ENCODE data around the gene ETFA. TPM values are rescaled to one million over a fixed set of nuclear protein-coding genes. Genes with fewer than 3 reads are reported as not detected.

The ETFA gene
- total and polyA plus RNA-seq, 11 donors, result 210 to 536 (median 309) TPM

DNA sequence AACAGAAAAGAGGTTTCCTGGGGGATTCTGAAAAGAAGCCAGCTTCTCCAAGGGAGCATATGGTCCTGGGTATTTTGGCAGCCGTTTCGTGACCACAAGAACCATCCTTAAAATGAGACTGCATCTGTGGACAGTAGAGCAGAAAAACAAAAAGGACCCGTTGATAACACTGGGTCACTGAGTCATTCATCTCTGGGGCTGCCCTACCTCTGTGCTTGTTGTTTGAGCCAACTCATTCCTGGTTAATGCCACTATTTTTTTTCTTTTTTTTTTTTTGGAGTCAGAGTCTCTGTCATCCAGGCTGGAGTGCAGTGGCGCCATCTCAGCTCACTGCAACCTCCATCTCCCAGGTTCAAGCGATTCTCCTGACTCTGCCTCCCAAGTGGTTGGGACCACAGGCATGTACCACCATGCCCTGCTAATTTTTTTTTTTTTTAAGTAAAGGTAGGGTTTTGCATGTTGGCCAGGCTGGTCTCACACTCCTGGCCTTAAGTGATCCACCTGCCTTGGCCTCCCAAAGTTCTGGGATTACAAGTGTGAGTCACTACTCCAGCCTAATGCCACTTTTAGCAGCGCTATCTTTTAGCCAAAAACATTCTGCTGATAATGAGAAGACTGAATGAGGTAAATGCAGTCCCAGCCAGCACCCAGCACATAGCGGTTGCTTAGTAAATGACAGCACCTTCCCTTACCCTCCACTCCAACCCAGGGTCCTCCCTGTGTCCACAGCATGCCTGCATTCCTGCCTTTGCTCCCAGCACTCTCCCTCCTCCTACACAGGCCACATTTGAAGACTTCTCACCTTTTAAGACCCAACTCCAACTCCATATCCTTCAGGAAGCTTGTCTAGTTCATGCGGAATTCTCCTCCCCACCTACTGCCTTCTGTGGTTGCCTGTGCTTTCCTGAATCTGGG is 16.2 kb upstream of the ETFA start:
- Histone ChIP-seq H3K36me3 (no peaks in the 10 kb centered on the region), H3K4me1 (peaks cover 0 to 6% (median 2%) of the 10 kb centered on the region in 12 donors), H3K4me3 (no peak overlapping the region), H3K27me3 (peaks cover 0 to 39% (median 0%) of the 10 kb centered on the region in 9 donors), H3K9me3 (no peaks in the 10 kb centered on the region), H3K27ac (peak overlapping the region in 4 of 12 donors; percentile 26 to 65 (median 34))
- DNase-seq (peak in 3 of 5 donors; percentile 33 to 72 (median 44)), ATAC-seq (peak; percentile 83 to 93 (median 88))
- 69 to 79% (median 75%) methylated on average over 8 of the region's 8 CpGs for WGBS, 4 donors
- intact Hi-C loops (cut with DNase I), result loop anchor here in 3 of 10 donors (5.0 kb wide), 2 partner anchors 90 to 135 kb away; no protein-coding TSS in a partner anchor
- TF ChIP-seq, protein P1, sequence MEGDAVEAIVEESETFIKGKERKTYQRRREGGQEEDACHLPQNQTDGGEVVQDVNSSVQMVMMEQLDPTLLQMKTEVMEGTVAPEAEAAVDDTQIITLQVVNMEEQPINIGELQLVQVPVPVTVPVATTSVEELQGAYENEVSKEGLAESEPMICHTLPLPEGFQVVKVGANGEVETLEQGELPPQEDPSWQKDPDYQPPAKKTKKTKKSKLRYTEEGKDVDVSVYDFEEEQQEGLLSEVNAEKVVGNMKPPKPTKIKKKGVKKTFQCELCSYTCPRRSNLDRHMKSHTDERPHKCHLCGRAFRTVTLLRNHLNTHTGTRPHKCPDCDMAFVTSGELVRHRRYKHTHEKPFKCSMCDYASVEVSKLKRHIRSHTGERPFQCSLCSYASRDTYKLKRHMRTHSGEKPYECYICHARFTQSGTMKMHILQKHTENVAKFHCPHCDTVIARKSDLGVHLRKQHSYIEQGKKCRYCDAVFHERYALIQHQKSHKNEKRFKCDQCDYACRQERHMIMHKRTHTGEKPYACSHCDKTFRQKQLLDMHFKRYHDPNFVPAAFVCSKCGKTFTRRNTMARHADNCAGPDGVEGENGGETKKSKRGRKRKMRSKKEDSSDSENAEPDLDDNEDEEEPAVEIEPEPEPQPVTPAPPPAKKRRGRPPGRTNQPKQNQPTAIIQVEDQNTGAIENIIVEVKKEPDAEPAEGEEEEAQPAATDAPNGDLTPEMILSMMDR (IDR thresholded peaks at IDR 0.05), result no peak
- TF ChIP-seq POLR2A (IDR thresholded peaks at IDR 0.05), result no peak

GRCh38 chr15:76325704-76326103 is 14.4 kb upstream of the ETFA start:
- no peak for DNase-seq
- Histone ChIP-seq H3K36me3 (no peaks in the 10 kb centered on the region), H3K4me1 (peaks cover 0 to 15% (median 2%) of the 10 kb centered on the region in 12 donors), H3K9me3 (no peaks in the 10 kb centered on the region), H3K4me3 (no peak overlapping the region), H3K27me3 (peaks cover 0 to 47% (median 0%) of the 10 kb centered on the region in 9 donors), H3K27ac (no peak overlapping the region)
- intact Hi-C loops (cut with DNase I), result loop anchor here in 3 of 10 donors (5.0 kb wide), 2 partner anchors 88 to 133 kb away; no protein-coding TSS in a partner anchor
- no peak for TF ChIP-seq POLR2A (IDR thresholded peaks at IDR 0.05)
- TF ChIP-seq, protein P1 (IDR thresholded peaks at IDR 0.05), result no peak
- WGBS, 4 donors, result 72 to 79% (median 76%) methylated on average over 2 of the region's 2 CpGs
- ATAC-seq, result no peak

DNA sequence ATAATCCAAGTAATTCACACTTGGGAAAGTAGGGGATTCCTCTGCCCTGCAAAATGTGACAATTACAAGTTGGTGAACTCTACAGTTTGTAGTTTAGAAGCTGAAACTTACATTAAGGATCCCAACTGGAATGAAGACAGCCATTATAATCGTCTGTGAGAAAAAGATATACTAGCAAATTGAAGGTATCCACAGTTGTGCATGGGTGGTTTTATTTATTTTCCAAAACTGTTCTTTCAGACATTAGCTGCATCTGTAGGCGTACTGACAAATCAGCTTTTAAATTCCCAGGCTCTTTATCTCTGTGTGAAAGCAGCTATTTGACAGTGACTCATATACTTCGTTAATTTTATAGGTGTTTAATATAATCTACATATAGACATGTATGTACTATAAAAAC is 12.8 kb upstream of the ETFA start:
- 65 to 77% (median 74%) methylated on average over 3 of the region's 3 CpGs for whole genome bisulfite sequencing, 4 donors

More for the DNA sequence above, 12.8 kb upstream of the ETFA start:
- Histone ChIP-seq H3K27me3 (peaks cover 0 to 42% (median 0%) of the 10 kb centered on the region in 9 donors), H3K9me3 (no peaks in the 10 kb centered on the region), H3K27ac (no peak overlapping the region), H3K4me1 (peaks cover 0 to 15% (median 2%) of the 10 kb centered on the region in 12 donors), H3K4me3 (no peak overlapping the region), H3K36me3 (no peaks in the 10 kb centered on the region)
- DNase-seq, result no peak
- intact Hi-C loops (cut with DNase I), result no loop called here
- TF ChIP-seq, protein P1 (IDR thresholded peaks at IDR 0.05), result no peak
- no peak for TF ChIP-seq POLR2A (IDR thresholded peaks at IDR 0.05)
- no peak for ATAC-seq
